DND-41 (cell line): ENCODE data around the gene PWWP2B.

Experiments used
- ATAC-seq: fragments of 200-7000 bp; cut with Tn5 transposase; 3 replicates; pipeline ENCODE4 v1.9.1; 2021; ENCODE audit warnings: low read depth; ENCODE audit not compliant: insufficient read depth
- DNase-seq: peaks from one replicate; pipeline ENCODE4 v3.0.0-alpha.2; 2020
- H2AFZ ChIP-seq: 2 replicates; pipeline ENCODE4 v1.6.0; 2012; ENCODE audit warnings: low read depth, low read length
- H3K27ac ChIP-seq: 2 replicates; pipeline ENCODE4 v1.5.1; 2012; ENCODE audit warnings: low read length, inconsistent platforms
- H3K27me3 ChIP-seq: fragments of 200-600 bp; sonication (generic); 2 replicates; pipeline ENCODE4 v1.6.0; 2012; ENCODE audit warnings: low read length, mild to moderate bottlenecking, inconsistent platforms; ENCODE audit not compliant: insufficient read depth, poor library complexity
- H3K36me3 ChIP-seq: 2 replicates; pipeline ENCODE4 v1.5.1; 2012; ENCODE audit warnings: low read length, inconsistent platforms; ENCODE audit not compliant: insufficient read depth
- H3K4me1 ChIP-seq: 2 replicates; pipeline ENCODE4 v1.5.1; 2012; ENCODE audit warnings: mild to moderate bottlenecking, low read length; ENCODE audit not compliant: insufficient read depth
- H3K4me2 ChIP-seq: 2 replicates; pipeline ENCODE4 v1.6.0; 2012; ENCODE audit warnings: mild to moderate bottlenecking, moderate library complexity, low read length, inconsistent platforms; ENCODE audit not compliant: insufficient read depth
- H3K4me3 ChIP-seq, 2 experiments: fragments of 200-600 bp in 1 of 2; shearing (Covaris generic) in 1 of 2; 2 replicates each; pipeline ENCODE4 v1.5.1; 2012 to 2016; ENCODE audit warnings: inconsistent platforms in 2 of 2, low read length in 2 of 2, mild to moderate bottlenecking in 2 of 2, low read depth in 1 of 2, moderate library complexity in 1 of 2
- H3K79me2 ChIP-seq: 2 replicates; pipeline ENCODE4 v1.6.0; 2012; ENCODE audit warnings: low read length, inconsistent platforms; ENCODE audit not compliant: insufficient read depth
- H3K9ac ChIP-seq: 2 replicates; pipeline ENCODE4 v1.6.0; 2012; ENCODE audit warnings: low read depth, mild to moderate bottlenecking, inconsistent platforms, low read length, moderate library complexity
- H3K9me3 ChIP-seq: 2 replicates; pipeline ENCODE4 v1.5.1; 2012; ENCODE audit warnings: low read length, moderate library complexity, mild to moderate bottlenecking, inconsistent platforms; ENCODE audit not compliant: insufficient read depth, severe bottlenecking
- H4K20me1 ChIP-seq: 2 replicates; pipeline ENCODE4 v1.6.0; 2012; ENCODE audit warnings: low read length; ENCODE audit not compliant: insufficient read depth
- CTCF ChIP-seq: IDR thresholded peaks from 2 replicates; pipeline ENCODE4 v1.5.1; 2012; ENCODE audit warnings: borderline replicate concordance, low read length, moderate library complexity, mild to moderate bottlenecking; ENCODE audit not compliant: poor library complexity, severe bottlenecking; ENCODE audit errors: extremely low read depth
- EZH2 ChIP-seq: IDR thresholded peaks from 3 replicates; pipeline ENCODE4 v1.6.1; 2012; ENCODE audit warnings: borderline replicate concordance, low read depth, mild to moderate bottlenecking, moderate library complexity, low read length, inconsistent platforms; ENCODE audit not compliant: severe bottlenecking

PWWP2B gene

GRCh38 chr10:132413226-132414205, 16.5 kb downstream of the PWWP2B start:
- Histone ChIP-seq H3K4me3 (no peak overlapping the region), H3K27me3 (no peaks in the 10 kb centered on the region), H3K4me1 (no peaks in the 10 kb centered on the region), H3K9me3 (no peaks in the 10 kb centered on the region), H3K79me2 (no peaks in the 10 kb centered on the region), H4K20me1 (peaks cover 27% of the 10 kb centered on the region), H3K36me3 (peaks cover 7% of the 10 kb centered on the region; the same call in 1 of the 2 replicates), H3K27ac (no peak overlapping the region), H3K9ac (no peak overlapping the region), H3K4me2 (no peak overlapping the region), H2AFZ (no peak overlapping the region)
- DNase-seq (no peak), ATAC-seq (no peak)
- TF ChIP-seq EZH2 (no peak), CTCF (no peak)

GRCh38 chr10:132414402-132415016, 17.5 kb downstream of the PWWP2B start:
- TF ChIP-seq EZH2 (no peak), CTCF (no peak)

GRCh38 chr10:132415255-132415654, 18.3 kb downstream of the PWWP2B start:
- ATAC-seq (no peak), DNase-seq (no peak)
- Histone ChIP-seq H4K20me1 (peaks cover 30% of the 10 kb centered on the region), H3K27me3 (no peaks in the 10 kb centered on the region), H2AFZ (no peak overlapping the region), H3K9me3 (no peaks in the 10 kb centered on the region), H3K9ac (no peak overlapping the region), H3K36me3 (peaks cover 7% of the 10 kb centered on the region; the same call in 1 of the 2 replicates), H3K4me2 (no peak overlapping the region), H3K4me1 (no peaks in the 10 kb centered on the region), H3K4me3 (no peak overlapping the region), H3K79me2 (no peaks in the 10 kb centered on the region), H3K27ac (no peak overlapping the region)
- no peak for TF ChIP-seq CTCF
- no peak for TF ChIP-seq EZH2

More at GRCh38 chr10:132414402-132415016, 17.5 kb downstream of the PWWP2B start:
- Histone ChIP-seq H2AFZ (no peak overlapping the region), H3K4me3 (no peak overlapping the region), H3K36me3 (peaks cover 7% of the 10 kb centered on the region; the same call in 1 of the 2 replicates), H3K27me3 (no peaks in the 10 kb centered on the region), H3K27ac (no peak overlapping the region), H3K9ac (no peak overlapping the region), H3K79me2 (no peaks in the 10 kb centered on the region), H4K20me1 (peaks cover 31% of the 10 kb centered on the region), H3K9me3 (no peaks in the 10 kb centered on the region), H3K4me1 (no peaks in the 10 kb centered on the region), H3K4me2 (no peak overlapping the region)
- ATAC-seq (no peak), DNase-seq (no peak)
